Stomach (tissue), 4 donors: Measurements from ENCODE around the gene KRT33A.

ENCODE experiments used
- EP300 ChIP-seq: sonication (generic); formaldehyde crosslinking; IDR thresholded peaks from one replicate; pipeline ENCODE4 v1.6.1; 2017; ENCODE audit warnings: antibody characterized with exemption
- POLR2AphosphoS5 ChIP-seq, 3 donors: sonication (generic); formaldehyde crosslinking; IDR thresholded peaks; one replicate each; pipeline ENCODE4 v1.6.1; 2016; ENCODE audit warnings: antibody characterized with exemption in 3 of 3
- TF ChIP-seq, protein P1 (sequence below), 7 experiments: fragments of 450-650 bp in 4 of 7; fragments of 200-600 bp in 3 of 7; sonication (generic) in 3 of 7; IDR thresholded peaks; one replicate each; pipeline ENCODE4 v1.5.1; 2016 to 2019; ENCODE audit warnings: antibody characterized with exemption in 7 of 7, control low read depth in 2 of 7, mild to moderate bottlenecking in 1 of 7

DNA sequence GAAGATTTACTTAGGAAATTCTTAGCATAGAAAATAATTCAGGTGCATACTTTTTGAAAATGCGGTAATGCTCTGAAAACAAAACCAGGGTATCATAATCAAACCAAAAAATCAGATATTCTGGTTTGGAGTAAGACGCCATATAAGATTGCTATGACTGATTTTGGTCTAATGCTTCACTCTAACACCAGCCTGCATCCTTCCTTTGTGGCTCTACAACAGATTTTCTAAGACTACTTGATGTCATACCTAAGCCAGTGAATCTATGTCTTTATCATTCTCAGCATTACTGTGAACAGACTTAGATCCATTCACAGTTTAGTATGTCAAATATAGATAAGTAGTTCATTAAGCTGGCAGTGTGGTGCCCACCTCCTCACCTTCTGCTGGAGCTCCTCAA is 18.4 kb upstream of the KRT33A start:
- TF ChIP-seq EP300 (no peak), POLR2AphosphoS5 (IDR thresholded peaks at IDR 0.05) (no peak)
- TF ChIP-seq, protein P1, sequence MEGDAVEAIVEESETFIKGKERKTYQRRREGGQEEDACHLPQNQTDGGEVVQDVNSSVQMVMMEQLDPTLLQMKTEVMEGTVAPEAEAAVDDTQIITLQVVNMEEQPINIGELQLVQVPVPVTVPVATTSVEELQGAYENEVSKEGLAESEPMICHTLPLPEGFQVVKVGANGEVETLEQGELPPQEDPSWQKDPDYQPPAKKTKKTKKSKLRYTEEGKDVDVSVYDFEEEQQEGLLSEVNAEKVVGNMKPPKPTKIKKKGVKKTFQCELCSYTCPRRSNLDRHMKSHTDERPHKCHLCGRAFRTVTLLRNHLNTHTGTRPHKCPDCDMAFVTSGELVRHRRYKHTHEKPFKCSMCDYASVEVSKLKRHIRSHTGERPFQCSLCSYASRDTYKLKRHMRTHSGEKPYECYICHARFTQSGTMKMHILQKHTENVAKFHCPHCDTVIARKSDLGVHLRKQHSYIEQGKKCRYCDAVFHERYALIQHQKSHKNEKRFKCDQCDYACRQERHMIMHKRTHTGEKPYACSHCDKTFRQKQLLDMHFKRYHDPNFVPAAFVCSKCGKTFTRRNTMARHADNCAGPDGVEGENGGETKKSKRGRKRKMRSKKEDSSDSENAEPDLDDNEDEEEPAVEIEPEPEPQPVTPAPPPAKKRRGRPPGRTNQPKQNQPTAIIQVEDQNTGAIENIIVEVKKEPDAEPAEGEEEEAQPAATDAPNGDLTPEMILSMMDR (IDR thresholded peaks at IDR 0.05) = no peak
